GM12878 (cell line): ENCODE data around the gene DIABLO. TPM values are rescaled to one million over a fixed set of nuclear protein-coding genes. Genes with fewer than 3 reads are reported as not detected.

Experiments used
- ATAC-seq: fragments of 200-7000 bp; cut with Tn5 transposase; 3 replicates; pipeline ENCODE4 v1.9.1; 2020; ENCODE audit warnings: mild to moderate bottlenecking, moderate library complexity
- BruUV-seq: library from RNA; stranded (reverse); fragments of 400-500 nt; replicated peaks from 2 replicates; lab custom pipeline; 2021; lab: Mats Ljungman, UMichigan
- CTCF ChIA-PET: fragments of 300-600 bp; sonication (Branson Sonifier 250); formaldehyde crosslinking; extraction: SDS; loops from one replicate; lab custom pipeline; 2021; ENCODE audit warnings: inconsistent platforms; lab: Yijun Ruan, JAX
- POLR2A ChIA-PET: fragments of 350-600 bp; formaldehyde crosslinking; extraction: SDS; loops from one replicate; lab custom pipeline; 2021; ENCODE audit warnings: inconsistent platforms; lab: Charles Lee
- RAD21 ChIA-PET: fragments of 300-600 bp; sonication (Branson Sonifier 250); formaldehyde crosslinking; loops from one replicate; lab custom pipeline; 2023; ENCODE audit warnings: antibody characterized with exemption; ENCODE audit not compliant: unreplicated experiment; lab: Charles Lee
- SMC1A ChIA-PET: fragments of 300-600 bp; sonication (Branson Sonifier 250); formaldehyde crosslinking; loops from one replicate; lab custom pipeline; 2023; ENCODE audit not compliant: unreplicated experiment, uncharacterized antibody; lab: Charles Lee
- DNase-seq: peaks from one replicate; pipeline ENCODE4 v3.0.0-alpha.2; 2011; ENCODE audit warnings: low read depth, low spot score
- FAIRE-seq: peaks from 3 replicates; lab custom pipeline; 2011; peaks lifted over from hg19 to GRCh38; lab: Jason Lieb, UNC
- H2AFZ ChIP-seq: 2 replicates; pipeline ENCODE4 v1.6.0; 2011; ENCODE audit warnings: low read depth, low read length, control low read depth; ENCODE audit not compliant: control insufficient read depth
- H3K27ac ChIP-seq: 2 replicates; pipeline ENCODE4 v1.5.1; 2011; ENCODE audit warnings: control low read depth; ENCODE audit not compliant: control insufficient read depth, insufficient read depth
- H3K27me3 ChIP-seq, 2 experiments: replicated peaks in 1 of 2; 2 replicates each; pipeline versions ENCODE4 v1.6.0 to v1.6.1; 2011; ENCODE audit warnings: low read length in 1 of 2; ENCODE audit not compliant: control insufficient read depth in 2 of 2, insufficient read depth in 2 of 2
- H3K36me3 ChIP-seq, 2 experiments: 2 replicates each; pipeline ENCODE4 v1.5.1; 2011; ENCODE audit warnings: low read length in 1 of 2; ENCODE audit not compliant: control insufficient read depth in 2 of 2, insufficient read depth in 2 of 2
- H3K4me1 ChIP-seq: 2 replicates; pipeline ENCODE4 v1.6.1; 2011; ENCODE audit warnings: mild to moderate bottlenecking, low read length, moderate library complexity, mixed read lengths; ENCODE audit not compliant: control insufficient read depth, insufficient read depth
- H3K4me2 ChIP-seq: 2 replicates; pipeline ENCODE4 v1.6.0; 2011; ENCODE audit warnings: control low read depth; ENCODE audit not compliant: control insufficient read depth, insufficient read depth
- H3K4me3 ChIP-seq: fragments of 200-600 bp; sonication (generic); 2 replicates; pipeline ENCODE4 v1.5.1; 2016
- H3K79me2 ChIP-seq: 2 replicates; pipeline ENCODE4 v1.6.0; 2011; ENCODE audit warnings: low read length; ENCODE audit not compliant: control insufficient read depth, insufficient read depth
- H3K9ac ChIP-seq: 2 replicates; pipeline ENCODE4 v1.8.0; 2011; ENCODE audit warnings: low read length, control low read depth, mixed read lengths; ENCODE audit not compliant: control insufficient read depth, insufficient read depth
- H3K9me3 ChIP-seq: replicated peaks from 3 replicates; pipeline ENCODE4 v1.5.1; 2011; ENCODE audit warnings: mild to moderate bottlenecking, low read length; ENCODE audit not compliant: control insufficient read depth, insufficient read depth
- H4K20me1 ChIP-seq: 2 replicates; pipeline ENCODE4 v1.6.0; 2011; ENCODE audit not compliant: control insufficient read depth, insufficient read depth
- ATF3 ChIP-seq: IDR thresholded peaks from 2 replicates; pipeline ENCODE4 v1.6.1; 2011; ENCODE audit warnings: low read depth, mild to moderate bottlenecking, low read length, moderate library complexity, borderline replicate concordance; ENCODE audit errors: extremely low read depth
- E4F1 ChIP-seq: fragments of 450-650 bp; IDR thresholded peaks from 2 replicates; pipeline ENCODE4 v1.6.1; 2018; ENCODE audit warnings: borderline replicate concordance, mild to moderate bottlenecking; ENCODE audit not compliant: partially characterized antibody
- FOXK2 ChIP-seq: fragments of 450-650 bp; IDR thresholded peaks from 2 replicates; pipeline ENCODE4 v1.6.1; 2017; ENCODE audit warnings: mild to moderate bottlenecking, moderate library complexity
- IRF3 ChIP-seq: fragments of 450-650 bp; IDR thresholded peaks from 2 replicates; pipeline ENCODE4 v1.6.1; 2014; ENCODE audit warnings: mild to moderate bottlenecking
- NBN ChIP-seq: fragments of 450-650 bp; IDR thresholded peaks from 2 replicates; pipeline ENCODE4 v1.6.1; 2016
- NR2F1 ChIP-seq: fragments of 450-650 bp; conservative IDR thresholded peaks from 2 replicates; pipeline ENCODE4 v1.6.1; 2017; ENCODE audit warnings: mild to moderate bottlenecking
- RBBP5 ChIP-seq: fragments of 200-600 bp; sonication (generic); conservative IDR thresholded peaks from 2 replicates; pipeline ENCODE4 v1.6.1; 2016
- RUNX3 ChIP-seq: IDR thresholded peaks from 2 replicates; pipeline ENCODE4 v1.6.1; 2012; ENCODE audit warnings: low read length, inconsistent platforms
- SIN3A ChIP-seq: IDR thresholded peaks from 2 replicates; pipeline ENCODE4 v1.6.1; 2012; ENCODE audit warnings: low read depth, low read length, improper control_type of control experiment
- SIX5 ChIP-seq: IDR thresholded peaks from 2 replicates; pipeline ENCODE4 v1.6.1; 2011; ENCODE audit warnings: mild to moderate bottlenecking, low read depth, low read length, moderate library complexity; ENCODE audit not compliant: severe bottlenecking
- SMARCA5 ChIP-seq: fragments of 450-650 bp; IDR thresholded peaks from 2 replicates; pipeline ENCODE4 v1.6.1; 2017; ENCODE audit warnings: mild to moderate bottlenecking
- STAT1 ChIP-seq: fragments of 450-650 bp; conservative IDR thresholded peaks from 2 replicates; pipeline ENCODE4 v1.6.1; 2014; ENCODE audit warnings: antibody characterized with exemption, mild to moderate bottlenecking
- TCF3 ChIP-seq: IDR thresholded peaks from 2 replicates; pipeline ENCODE4 v1.6.1; 2012; ENCODE audit warnings: low read depth, mild to moderate bottlenecking, low read length, borderline replicate concordance; ENCODE audit not compliant: insufficient read depth
- WGBS: methylation state at CpG from one replicate; pipeline ENCODE4 v1.1.6; 2016; ENCODE audit warnings: low lambda C conversion rate; ENCODE audit not compliant: insufficient replicate concordance, insufficient coverage; ENCODE audit errors: missing lambda C conversion rate; 5-methylcytosine and 5-hydroxymethylcytosine counted together
- in situ Hi-C: fragments of 300-500 bp; cut with MboI; formaldehyde crosslinking; loops from 9 replicates; pipeline ENCODE4 v1.14.3; 2018; ENCODE audit warnings: mixed read lengths
- intact Hi-C: fragments of 100-400 bp; cut with micrococcal nuclease; formaldehyde crosslinking; loops from one replicate; pipeline ENCODE4 v1.14.2; 2022; ENCODE audit not compliant: unreplicated experiment
- polyA plus RNA-seq, 11 experiments: library from polyadenylated mRNA; depleted of rRNA in 4 of 11; unstranded in 6 of 11; stranded (reverse) in 5 of 11; fragments of >200 nt; fragmentation: Nextera tagmentation in 4 of 11; fragmentation: Illumina TruSeq in 1 of 11; extraction: Ambion mirVana in 4 of 11; extraction: Trizol in 1 of 11; gene quantifications; 1 replicate in 1 of 11; 2 replicates in 10 of 11; pipeline versions ENCODE4 v1.2.1 to v1.2.3, GENCODE V29; 2011 to 2016; ENCODE audit warnings: inconsistent platforms in 2 of 11, missing spikeins in 2 of 11, low read depth in 1 of 11
- total RNA-seq, 4 experiments: library from RNA; depleted of rRNA in 3 of 4; stranded (reverse); fragments of >200 nt in 3 of 4; fragmentation: Illumina TruSeq in 1 of 4; extraction: Trizol in 1 of 4; gene quantifications; 2 replicates each; pipeline versions ENCODE4 v1.2.1 to v1.2.3, GENCODE V29; 2013 to 2021
- TF ChIP-seq, protein P1 (sequence below): fragments of 450-650 bp; IDR thresholded peaks from 2 replicates; pipeline ENCODE4 v1.6.1; 2017; ENCODE audit warnings: mild to moderate bottlenecking, moderate library complexity
- TF ChIP-seq, protein P2 (sequence below): IDR thresholded peaks from 2 replicates; pipeline ENCODE4 v1.6.1; 2012; ENCODE audit warnings: low read depth, low read length, improper control_type of control experiment
- TF ChIP-seq, protein P3 (sequence below): IDR thresholded peaks from 2 replicates; pipeline ENCODE4 v1.6.1; 2012; ENCODE audit warnings: low read depth, low read length, improper control_type of control experiment

The DIABLO gene
- total and polyA plus RNA-seq, 10 of the 15 experiments (the other 5 are each of a cell fraction or from before 2014, with no cell fraction given), result 18.3 to 69.9 (median 46.2) TPM

GRCh38 chr12:122185079-122185478 lies 40.8 kb downstream of the DIABLO start:
- ChIA-PET POLR2A (no interaction called here), RAD21 (no interaction called here), SMC1A (no interaction called here), CTCF (no interaction called here)
- ATAC-seq, result no peak
- Histone ChIP-seq H3K79me2 (no peaks in the 10 kb centered on the region), H3K36me3 (no peaks in the 10 kb centered on the region), H3K9ac (no peak overlapping the region), H3K27me3 (no peaks in the 10 kb centered on the region; a peak in 1 of 4 replicates), H3K4me1 (peaks cover 7% of the 10 kb centered on the region), H3K4me2 (no peak overlapping the region), H4K20me1 (no peaks in the 10 kb centered on the region), H2AFZ (no peak overlapping the region), H3K4me3 (no peak overlapping the region), H3K9me3 (no peaks in the 10 kb centered on the region), H3K27ac (no peak overlapping the region)
- no peak for FAIRE-seq
- BruUV-seq, result no TSS peak
- WGBS, result 75% methylated on average over 7 of the region's 7 CpGs
- no peak for DNase-seq
- intact Hi-C loops, result no loop called here
- in situ Hi-C loops, result no loop called here
- no peak for TF ChIP-seq E4F1
- no peak for TF ChIP-seq TCF3
- TF ChIP-seq, protein P1, sequence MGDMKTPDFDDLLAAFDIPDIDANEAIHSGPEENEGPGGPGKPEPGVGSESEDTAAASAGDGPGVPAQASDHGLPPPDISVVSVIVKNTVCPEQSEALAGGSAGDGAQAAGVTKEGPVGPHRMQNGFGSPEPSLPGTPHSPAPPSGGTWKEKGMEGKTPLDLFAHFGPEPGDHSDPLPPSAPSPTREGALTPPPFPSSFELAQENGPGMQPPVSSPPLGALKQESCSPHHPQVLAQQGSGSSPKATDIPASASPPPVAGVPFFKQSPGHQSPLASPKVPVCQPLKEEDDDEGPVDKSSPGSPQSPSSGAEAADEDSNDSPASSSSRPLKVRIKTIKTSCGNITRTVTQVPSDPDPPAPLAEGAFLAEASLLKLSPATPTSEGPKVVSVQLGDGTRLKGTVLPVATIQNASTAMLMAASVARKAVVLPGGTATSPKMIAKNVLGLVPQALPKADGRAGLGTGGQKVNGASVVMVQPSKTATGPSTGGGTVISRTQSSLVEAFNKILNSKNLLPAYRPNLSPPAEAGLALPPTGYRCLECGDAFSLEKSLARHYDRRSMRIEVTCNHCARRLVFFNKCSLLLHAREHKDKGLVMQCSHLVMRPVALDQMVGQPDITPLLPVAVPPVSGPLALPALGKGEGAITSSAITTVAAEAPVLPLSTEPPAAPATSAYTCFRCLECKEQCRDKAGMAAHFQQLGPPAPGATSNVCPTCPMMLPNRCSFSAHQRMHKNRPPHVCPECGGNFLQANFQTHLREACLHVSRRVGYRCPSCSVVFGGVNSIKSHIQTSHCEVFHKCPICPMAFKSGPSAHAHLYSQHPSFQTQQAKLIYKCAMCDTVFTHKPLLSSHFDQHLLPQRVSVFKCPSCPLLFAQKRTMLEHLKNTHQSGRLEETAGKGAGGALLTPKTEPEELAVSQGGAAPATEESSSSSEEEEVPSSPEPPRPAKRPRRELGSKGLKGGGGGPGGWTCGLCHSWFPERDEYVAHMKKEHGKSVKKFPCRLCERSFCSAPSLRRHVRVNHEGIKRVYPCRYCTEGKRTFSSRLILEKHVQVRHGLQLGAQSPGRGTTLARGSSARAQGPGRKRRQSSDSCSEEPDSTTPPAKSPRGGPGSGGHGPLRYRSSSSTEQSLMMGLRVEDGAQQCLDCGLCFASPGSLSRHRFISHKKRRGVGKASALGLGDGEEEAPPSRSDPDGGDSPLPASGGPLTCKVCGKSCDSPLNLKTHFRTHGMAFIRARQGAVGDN, result no peak
- TF ChIP-seq STAT1, result no peak
- TF ChIP-seq NR2F1, result no peak
- TF ChIP-seq ATF3, result no peak
- TF ChIP-seq, protein P2, sequence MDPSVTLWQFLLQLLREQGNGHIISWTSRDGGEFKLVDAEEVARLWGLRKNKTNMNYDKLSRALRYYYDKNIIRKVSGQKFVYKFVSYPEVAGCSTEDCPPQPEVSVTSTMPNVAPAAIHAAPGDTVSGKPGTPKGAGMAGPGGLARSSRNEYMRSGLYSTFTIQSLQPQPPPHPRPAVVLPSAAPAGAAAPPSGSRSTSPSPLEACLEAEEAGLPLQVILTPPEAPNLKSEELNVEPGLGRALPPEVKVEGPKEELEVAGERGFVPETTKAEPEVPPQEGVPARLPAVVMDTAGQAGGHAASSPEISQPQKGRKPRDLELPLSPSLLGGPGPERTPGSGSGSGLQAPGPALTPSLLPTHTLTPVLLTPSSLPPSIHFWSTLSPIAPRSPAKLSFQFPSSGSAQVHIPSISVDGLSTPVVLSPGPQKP, result no peak
- TF ChIP-seq FOXK2, result no peak
- no peak for TF ChIP-seq RUNX3
- no peak for TF ChIP-seq NBN
- TF ChIP-seq SIX5, result no peak
- TF ChIP-seq RBBP5, result no peak
- TF ChIP-seq, protein P3, sequence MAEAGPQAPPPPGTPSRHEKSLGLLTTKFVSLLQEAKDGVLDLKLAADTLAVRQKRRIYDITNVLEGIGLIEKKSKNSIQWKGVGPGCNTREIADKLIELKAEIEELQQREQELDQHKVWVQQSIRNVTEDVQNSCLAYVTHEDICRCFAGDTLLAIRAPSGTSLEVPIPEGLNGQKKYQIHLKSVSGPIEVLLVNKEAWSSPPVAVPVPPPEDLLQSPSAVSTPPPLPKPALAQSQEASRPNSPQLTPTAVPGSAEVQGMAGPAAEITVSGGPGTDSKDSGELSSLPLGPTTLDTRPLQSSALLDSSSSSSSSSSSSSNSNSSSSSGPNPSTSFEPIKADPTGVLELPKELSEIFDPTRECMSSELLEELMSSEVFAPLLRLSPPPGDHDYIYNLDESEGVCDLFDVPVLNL, result no peak
- TF ChIP-seq IRF3, result no peak
- no peak for TF ChIP-seq SIN3A
- no peak for TF ChIP-seq SMARCA5
